Measurements from ENCODE around the gene ACVR2A. TPM values are rescaled to one million over a fixed set of nuclear protein-coding genes. Genes with fewer than 3 reads are reported as not detected.

The ACVR2A gene
- total RNA-seq, 1 donor = 42.9 TPM

DNA sequence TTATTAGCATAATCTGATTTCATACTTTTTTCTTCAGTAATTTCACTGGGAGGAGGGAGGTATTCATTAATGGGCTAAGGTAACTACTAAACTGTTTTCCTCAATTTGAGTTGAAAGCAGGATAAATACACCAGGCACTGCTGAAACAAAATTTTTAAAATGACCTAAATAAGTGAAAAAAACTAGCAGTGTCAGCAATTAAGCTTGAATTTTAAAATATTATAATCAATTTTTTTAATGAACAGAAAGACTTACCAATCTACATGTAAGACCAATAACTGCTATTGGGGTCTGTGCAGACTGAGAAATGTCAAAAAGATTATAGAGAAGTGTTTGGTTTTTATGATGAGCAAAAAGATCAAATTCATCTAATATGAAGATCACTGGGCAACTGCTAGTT lies 107.3 kb downstream of the ACVR2A start:
- no peak overlapping the region for H3K4me3 ChIP-seq (ENCODE audit: low read depth, low read length)
- TF ChIP-seq, protein P1, sequence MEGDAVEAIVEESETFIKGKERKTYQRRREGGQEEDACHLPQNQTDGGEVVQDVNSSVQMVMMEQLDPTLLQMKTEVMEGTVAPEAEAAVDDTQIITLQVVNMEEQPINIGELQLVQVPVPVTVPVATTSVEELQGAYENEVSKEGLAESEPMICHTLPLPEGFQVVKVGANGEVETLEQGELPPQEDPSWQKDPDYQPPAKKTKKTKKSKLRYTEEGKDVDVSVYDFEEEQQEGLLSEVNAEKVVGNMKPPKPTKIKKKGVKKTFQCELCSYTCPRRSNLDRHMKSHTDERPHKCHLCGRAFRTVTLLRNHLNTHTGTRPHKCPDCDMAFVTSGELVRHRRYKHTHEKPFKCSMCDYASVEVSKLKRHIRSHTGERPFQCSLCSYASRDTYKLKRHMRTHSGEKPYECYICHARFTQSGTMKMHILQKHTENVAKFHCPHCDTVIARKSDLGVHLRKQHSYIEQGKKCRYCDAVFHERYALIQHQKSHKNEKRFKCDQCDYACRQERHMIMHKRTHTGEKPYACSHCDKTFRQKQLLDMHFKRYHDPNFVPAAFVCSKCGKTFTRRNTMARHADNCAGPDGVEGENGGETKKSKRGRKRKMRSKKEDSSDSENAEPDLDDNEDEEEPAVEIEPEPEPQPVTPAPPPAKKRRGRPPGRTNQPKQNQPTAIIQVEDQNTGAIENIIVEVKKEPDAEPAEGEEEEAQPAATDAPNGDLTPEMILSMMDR (IDR thresholded peaks at IDR 0.05; ENCODE audit: insufficient read depth, low read length) = no peak
- DNase-seq (ENCODE audit: low read depth) = no peak

DNA sequence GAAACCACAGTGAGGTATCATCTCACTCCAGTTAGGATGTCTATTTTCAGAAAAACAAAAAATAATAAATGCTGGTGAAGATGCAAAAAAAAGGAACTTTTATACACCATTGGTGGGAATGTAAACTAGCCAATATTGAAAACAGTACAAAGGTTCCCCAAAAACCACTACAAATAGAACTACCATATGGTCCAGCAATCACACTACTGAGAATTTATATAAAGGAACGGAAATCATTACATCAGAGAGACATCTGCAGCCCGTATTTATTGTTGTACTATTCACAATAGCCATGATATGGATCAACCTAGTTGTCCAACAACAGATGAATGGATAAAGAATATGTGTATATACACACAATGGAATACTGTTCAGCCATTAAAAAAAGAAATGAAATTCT lies 123.7 kb downstream of the ACVR2A start:
- H3K4me3 ChIP-seq (ENCODE audit: low read depth, low read length) = no peak overlapping the region
- TF ChIP-seq, protein P1 (IDR thresholded peaks at IDR 0.05; ENCODE audit: insufficient read depth, low read length) = no peak
- no peak for DNase-seq (ENCODE audit: low read depth)

DNA sequence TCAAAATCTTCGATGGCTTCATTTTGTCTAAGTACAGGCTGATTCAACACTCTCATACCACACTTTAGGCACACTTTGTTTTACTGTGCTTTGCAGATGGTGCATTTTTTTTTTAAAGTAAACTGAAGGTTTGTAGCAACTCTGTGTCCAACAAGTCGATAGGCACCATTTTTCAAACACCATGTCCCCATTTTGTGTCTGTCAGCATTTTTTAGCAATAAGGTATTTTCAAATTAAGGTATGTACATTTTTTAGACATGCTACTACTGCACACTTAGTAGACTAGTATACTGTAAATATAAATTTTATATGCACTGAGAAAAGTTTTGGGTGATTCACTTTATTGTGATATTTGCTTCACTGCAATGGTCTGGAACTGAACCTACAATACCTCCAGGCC lies 131.3 kb downstream of the ACVR2A start:
- TF ChIP-seq, protein P1 (IDR thresholded peaks at IDR 0.05; ENCODE audit: insufficient read depth, low read length) = no peak
- H3K4me3 ChIP-seq (ENCODE audit: low read depth, low read length) = no peak overlapping the region
- no peak for DNase-seq (ENCODE audit: low read depth)

- H3K4me3 ChIP-seq (ENCODE audit: low read depth, low read length) = no peak overlapping the region
- TF ChIP-seq, protein P1 (IDR thresholded peaks at IDR 0.05; ENCODE audit: insufficient read depth, low read length) = no peak
- no peak for DNase-seq (ENCODE audit: low read depth)
Measured at GRCh38 chr2:147977679-147978078, 132.8 kb downstream of the ACVR2A start.

Small RNA genes lying within 50 kb of the gene (small RNA-seq; reads per million reads assigned to genes)
- not detected for gene RNU6-1275P

Other genes starting within 250 kb of the ACVR2A start
- gene ORC4, start 175.7 kb downstream of the ACVR2A start, total RNA-seq (ENCODE audit: low replicate concordance) = 16.4 and 71.4 TPM in 2 replicates
- 41.4 and 47.0 TPM in 2 replicates for gene MBD5, start 176.1 kb downstream of the ACVR2A start, total RNA-seq (ENCODE audit: low replicate concordance)